HG03558 (cell line): ENCODE results near the gene IGFL1.
"Not testable (repeated sequence)": the region's sequence is repeated elsewhere in the genome, so short reads cannot be mapped to it uniquely, and the experiment has no call there.

Experiments used
- ATAC-seq: cut with Tn5 transposase; IDR thresholded peaks from one replicate; pipeline ENCODE4 v1.9.1; 2021; ENCODE audit warnings: moderate number of reproducible peaks; ENCODE audit not compliant: unreplicated experiment; ENCODE audit errors: extremely low read depth

Gene IGFL1

GRCh38 chr19:46264801-46265200, 35.3 kb downstream of the IGFL1 start:
- ATAC-seq = not testable (repeated sequence)

GRCh38 chr19:46265217-46265828, 35.8 kb downstream of the IGFL1 start:
- no peak for ATAC-seq

GRCh38 chr19:46269101-46269500, 39.6 kb downstream of the IGFL1 start:
- ATAC-seq = no peak

- ATAC-seq = no peak
Observed at GRCh38 chr19:46270521-46271256, 41.1 kb downstream of the IGFL1 start.

- ATAC-seq = no peak
Observed at GRCh38 chr19:46271481-46272197, 42.1 kb downstream of the IGFL1 start.

GRCh38 chr19:46273931-46274330, 44.4 kb downstream of the IGFL1 start:
- ATAC-seq = not testable (repeated sequence)

- no peak for ATAC-seq
Observed at GRCh38 chr19:46279177-46279576, 49.6 kb downstream of the IGFL1 start.
